Activated T-helper 2 cell treated with anti-CD3 and anti-CD28 coated beads, Interferon-gamma antibody, Interleukin-2, Interleukin-4, amounts not matched to agents 10 μg/mL and 5 μg/mL and 100 μg/mL, durations not matched to agents 14 hours and 24 hours and 36 hours (primary cell): ENCODE data around the gene SCAMP4. TPM values are rescaled to one million over a fixed set of nuclear protein-coding genes. Genes with fewer than 3 reads are reported as not detected.

Experiments used
- DNase-seq: peaks from one replicate; pipeline ENCODE4 v3.0.0; 2021; ENCODE audit warnings: low spot score
- H3K27ac Mint-ChIP-seq: one replicate; pipeline ENCODE4 v1.8.0; 2021; ENCODE audit warnings: mixed read lengths
- H3K27me3 Mint-ChIP-seq: one replicate; pipeline ENCODE4 v1.8.0; 2021; ENCODE audit warnings: low read depth, mixed read lengths
- H3K36me3 Mint-ChIP-seq: one replicate; pipeline ENCODE4 v1.8.0; 2021; ENCODE audit warnings: low read depth, mixed read lengths
- H3K4me1 Mint-ChIP-seq: one replicate; pipeline ENCODE4 v1.8.0; 2021; ENCODE audit warnings: low read depth, mixed read lengths
- H3K4me3 Mint-ChIP-seq: one replicate; pipeline ENCODE4 v1.8.0; 2021; ENCODE audit warnings: low read depth, mild to moderate bottlenecking, moderate library complexity, mixed read lengths
- H3K9me3 Mint-ChIP-seq: one replicate; pipeline ENCODE4 v1.8.0; 2021; ENCODE audit warnings: mixed read lengths
- intact Hi-C: fragments of 100-400 bp; cut with micrococcal nuclease; formaldehyde crosslinking; loops from one replicate; pipeline ENCODE4 v1.15.1; 2023
- total RNA-seq: library from RNA; stranded (reverse); gene quantifications from 2 replicates; pipeline ENCODE4 v1.2.3, GENCODE V29; 2022

Gene SCAMP4
- total RNA-seq, 1 donor from 2014 or later, result 37.9 TPM

DNA sequence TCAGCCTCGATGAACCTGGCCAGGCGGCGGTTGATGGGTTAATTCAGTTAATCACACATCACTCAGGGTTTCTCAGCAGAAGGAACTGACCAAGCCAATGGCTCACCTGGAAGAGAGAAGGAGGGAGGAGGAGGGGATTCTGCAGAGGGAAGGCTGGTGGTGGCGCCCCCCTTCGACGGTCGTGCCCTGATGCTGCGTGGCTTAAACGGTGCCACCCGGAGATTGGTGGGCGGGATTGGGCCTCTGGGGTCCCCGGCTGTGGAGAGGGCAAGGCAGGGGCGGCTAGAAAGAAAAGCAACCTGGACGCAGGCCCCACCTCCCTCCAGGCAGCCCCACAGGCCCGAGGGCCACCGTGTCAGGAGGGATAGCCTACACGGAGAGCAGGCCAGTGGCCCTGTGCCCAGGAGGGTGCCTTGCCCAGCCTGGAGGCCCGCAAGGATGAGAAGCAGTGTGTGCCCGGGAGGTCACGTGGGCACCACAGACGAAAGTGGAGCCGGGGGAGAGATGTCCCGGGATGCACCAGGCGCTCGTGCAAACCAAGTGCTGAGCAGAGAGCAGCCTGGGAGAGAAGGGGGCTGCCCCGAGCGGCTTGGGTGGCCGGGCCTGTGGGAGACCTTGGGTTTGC, 51.8 kb downstream of the SCAMP4 start:
- Mint-ChIP-seq H3K27ac (no peak overlapping the region), H3K36me3 (peaks cover 10% of the 10 kb centered on the region), H3K4me3 (no peak overlapping the region), H3K9me3 (no peaks in the 10 kb centered on the region), H3K27me3 (no peaks in the 10 kb centered on the region), H3K4me1 (no peaks in the 10 kb centered on the region)
- DNase-seq, result no peak
- intact Hi-C loops, result no loop called here

DNA sequence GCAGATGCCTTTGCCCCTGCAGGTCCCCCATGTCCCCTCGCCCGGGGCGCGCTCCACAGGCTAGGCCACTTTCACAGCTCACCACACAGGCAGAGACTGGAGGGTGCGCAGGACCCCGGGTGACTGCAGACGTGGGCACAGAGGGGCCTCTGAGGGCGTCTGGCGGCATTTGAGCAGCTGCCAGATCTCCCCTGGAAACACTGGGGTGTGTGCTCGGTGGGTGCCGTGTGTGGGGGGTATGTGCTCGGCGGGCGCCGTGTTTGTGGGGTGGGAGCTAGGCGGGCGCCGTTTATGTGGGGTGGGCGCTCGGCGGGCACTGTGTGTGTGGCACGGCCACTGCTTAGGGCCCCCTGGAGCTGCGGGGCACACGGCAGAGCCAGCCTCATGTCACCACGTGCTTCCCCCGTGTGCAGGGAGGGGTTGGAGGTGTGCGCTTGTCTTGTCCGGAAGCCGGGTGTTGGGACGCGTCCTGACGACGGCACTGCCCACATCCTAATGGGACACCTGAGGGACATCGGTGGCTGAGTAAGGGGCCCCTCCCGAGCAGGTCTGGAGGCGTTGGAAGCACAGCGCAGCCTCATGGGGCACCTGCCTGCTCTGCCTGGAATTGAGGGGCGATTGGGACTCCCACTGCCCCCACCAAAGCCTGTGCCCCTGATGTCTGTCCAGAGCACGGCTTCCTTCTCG, 52.5 kb downstream of the SCAMP4 start:
- H3K4me3 Mint-ChIP-seq, result no peak overlapping the region
- H3K36me3 Mint-ChIP-seq, result peaks cover 9% of the 10 kb centered on the region
- intact Hi-C loops, result no loop called here
- no peak for DNase-seq
- H3K27me3 Mint-ChIP-seq, result no peaks in the 10 kb centered on the region
- H3K4me1 Mint-ChIP-seq, result no peaks in the 10 kb centered on the region
- no peak overlapping the region for H3K27ac Mint-ChIP-seq
- H3K9me3 Mint-ChIP-seq, result no peaks in the 10 kb centered on the region

DNA sequence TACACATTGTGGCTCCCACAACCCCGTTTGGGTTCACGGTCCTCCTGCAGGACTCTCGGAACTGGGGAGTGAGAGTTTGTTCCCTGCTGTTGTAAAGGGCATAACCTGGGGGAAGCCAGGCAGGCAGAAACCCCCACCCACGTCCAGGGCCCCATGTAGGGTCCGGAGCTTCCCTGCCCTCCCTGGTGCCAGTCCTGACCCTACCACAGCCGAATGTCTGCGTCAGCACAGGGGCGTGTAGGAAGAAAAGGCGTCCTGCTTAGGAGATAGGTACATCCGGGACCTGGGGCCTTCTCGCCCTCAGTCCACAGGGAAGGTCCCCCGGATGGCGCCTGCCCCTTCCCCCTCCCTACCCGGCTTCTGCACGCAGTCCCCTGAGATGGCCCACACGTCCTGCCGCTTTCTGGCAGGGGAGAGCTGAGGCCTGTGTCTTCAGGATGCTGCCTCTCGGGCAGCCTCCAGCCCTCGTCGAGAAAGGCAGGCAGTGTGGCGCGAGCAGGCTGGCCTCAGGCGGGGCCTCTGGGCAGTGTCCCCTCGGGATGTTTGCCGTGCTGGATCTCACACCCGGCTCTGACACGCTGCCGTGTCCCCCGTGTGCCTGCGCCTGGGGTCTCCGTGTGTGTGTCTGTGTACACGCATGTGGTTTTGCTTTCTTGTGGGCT, 54.9 kb downstream of the SCAMP4 start:
- H3K36me3 Mint-ChIP-seq, result peaks cover 5% of the 10 kb centered on the region
- intact Hi-C loops, result no loop called here
- no peaks in the 10 kb centered on the region for H3K27me3 Mint-ChIP-seq
- DNase-seq, result no peak
- H3K27ac Mint-ChIP-seq, result no peak overlapping the region
- H3K9me3 Mint-ChIP-seq, result no peaks in the 10 kb centered on the region
- H3K4me3 Mint-ChIP-seq, result no peak overlapping the region
- no peaks in the 10 kb centered on the region for H3K4me1 Mint-ChIP-seq

DNA sequence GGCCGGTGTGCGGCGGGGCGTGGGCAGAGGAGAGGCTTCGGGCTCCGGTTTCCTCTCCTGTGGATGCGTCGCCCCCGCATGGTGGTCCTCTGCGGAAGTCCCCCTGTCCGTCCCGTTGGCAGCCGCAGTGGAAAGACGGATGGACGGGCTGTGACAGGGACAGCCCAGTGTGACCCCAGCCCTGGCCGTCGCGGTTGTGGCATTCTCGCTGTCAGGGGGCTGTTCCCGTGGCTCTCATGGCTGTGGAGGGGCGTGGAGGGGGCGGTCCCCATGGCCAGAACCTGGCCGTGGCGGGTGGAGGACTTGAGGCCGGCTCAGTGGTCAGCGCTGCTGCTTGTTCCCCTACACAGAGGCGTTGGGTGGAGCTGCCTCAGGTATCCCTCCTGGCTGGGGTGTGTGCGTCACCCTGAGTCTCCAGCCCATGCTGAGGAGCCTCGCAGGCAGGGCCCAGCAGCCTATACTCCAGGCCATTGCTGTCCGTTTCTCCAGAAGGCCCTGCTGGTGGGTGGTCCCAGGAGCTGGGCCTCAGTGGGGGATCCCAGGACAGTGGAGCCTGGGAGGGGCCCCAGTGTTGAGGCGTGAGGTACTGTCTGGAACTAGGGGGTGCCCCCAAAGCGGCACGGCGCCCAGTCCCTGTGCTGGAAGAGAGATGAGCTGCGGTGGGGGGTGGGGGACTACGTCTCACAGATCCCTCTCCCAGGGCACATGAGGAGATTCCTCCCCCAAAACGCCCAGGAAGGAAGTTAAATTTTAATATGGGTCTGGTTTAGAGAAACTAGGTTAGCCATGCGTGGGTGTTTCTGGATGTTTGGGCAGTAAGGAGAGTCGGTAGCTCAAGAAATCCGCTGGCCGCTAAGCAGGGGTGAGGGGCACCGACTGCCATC, 56.0 kb downstream of the SCAMP4 start:
- Mint-ChIP-seq H3K27me3 (no peaks in the 10 kb centered on the region), H3K27ac (no peak overlapping the region), H3K4me3 (no peak overlapping the region), H3K9me3 (no peaks in the 10 kb centered on the region), H3K4me1 (peaks cover 4% of the 10 kb centered on the region), H3K36me3 (peaks cover 9% of the 10 kb centered on the region)
- DNase-seq, result no peak
- intact Hi-C loops, result no loop called here

GRCh38 chr19:1962674-1963073, 57.5 kb downstream of the SCAMP4 start:
- Mint-ChIP-seq H3K27ac (no peak overlapping the region), H3K9me3 (no peaks in the 10 kb centered on the region), H3K4me1 (peaks cover 8% of the 10 kb centered on the region), H3K27me3 (no peaks in the 10 kb centered on the region), H3K4me3 (no peak overlapping the region), H3K36me3 (peaks cover 9% of the 10 kb centered on the region)
- intact Hi-C loops, result no loop called here
- no peak for DNase-seq

GRCh38 chr19:1967087-1967608, 61.9 kb downstream of the SCAMP4 start:
- no peak for DNase-seq
- Mint-ChIP-seq H3K36me3 (peaks cover 12% of the 10 kb centered on the region), H3K4me1 (peaks cover 8% of the 10 kb centered on the region), H3K27ac (no peak overlapping the region), H3K4me3 (no peak overlapping the region), H3K27me3 (no peaks in the 10 kb centered on the region), H3K9me3 (no peaks in the 10 kb centered on the region)
- intact Hi-C loops, result no loop called here

GRCh38 chr19:1968279-1969175, 63.3 kb downstream of the SCAMP4 start:
- H3K27ac Mint-ChIP-seq, result no peak overlapping the region
- intact Hi-C loops, result no loop called here
- H3K9me3 Mint-ChIP-seq, result no peaks in the 10 kb centered on the region
- H3K4me3 Mint-ChIP-seq, result no peak overlapping the region
- H3K27me3 Mint-ChIP-seq, result no peaks in the 10 kb centered on the region
- H3K4me1 Mint-ChIP-seq, result peaks cover 8% of the 10 kb centered on the region
- DNase-seq, result no peak
- H3K36me3 Mint-ChIP-seq, result peaks cover 9% of the 10 kb centered on the region

GRCh38 chr19:1969176-1970002, 64.2 kb downstream of the SCAMP4 start:
- intact Hi-C loops, result no loop called here
- Mint-ChIP-seq H3K4me3 (no peak overlapping the region), H3K27me3 (no peaks in the 10 kb centered on the region), H3K9me3 (no peaks in the 10 kb centered on the region), H3K36me3 (peaks cover 13% of the 10 kb centered on the region), H3K4me1 (peaks cover 8% of the 10 kb centered on the region), H3K27ac (no peak overlapping the region)
- DNase-seq, result no peak

- peaks cover 15% of the 10 kb centered on the region for H3K36me3 Mint-ChIP-seq
- H3K4me1 Mint-ChIP-seq, result peaks cover 8% of the 10 kb centered on the region
- no peak overlapping the region for H3K4me3 Mint-ChIP-seq
- H3K9me3 Mint-ChIP-seq, result no peaks in the 10 kb centered on the region
- no peak for DNase-seq
- H3K27ac Mint-ChIP-seq, result no peak overlapping the region
- H3K27me3 Mint-ChIP-seq, result no peaks in the 10 kb centered on the region
- intact Hi-C loops, result no loop called here
Observed at GRCh38 chr19:1970003-1970805, 65.0 kb downstream of the SCAMP4 start.

DNA sequence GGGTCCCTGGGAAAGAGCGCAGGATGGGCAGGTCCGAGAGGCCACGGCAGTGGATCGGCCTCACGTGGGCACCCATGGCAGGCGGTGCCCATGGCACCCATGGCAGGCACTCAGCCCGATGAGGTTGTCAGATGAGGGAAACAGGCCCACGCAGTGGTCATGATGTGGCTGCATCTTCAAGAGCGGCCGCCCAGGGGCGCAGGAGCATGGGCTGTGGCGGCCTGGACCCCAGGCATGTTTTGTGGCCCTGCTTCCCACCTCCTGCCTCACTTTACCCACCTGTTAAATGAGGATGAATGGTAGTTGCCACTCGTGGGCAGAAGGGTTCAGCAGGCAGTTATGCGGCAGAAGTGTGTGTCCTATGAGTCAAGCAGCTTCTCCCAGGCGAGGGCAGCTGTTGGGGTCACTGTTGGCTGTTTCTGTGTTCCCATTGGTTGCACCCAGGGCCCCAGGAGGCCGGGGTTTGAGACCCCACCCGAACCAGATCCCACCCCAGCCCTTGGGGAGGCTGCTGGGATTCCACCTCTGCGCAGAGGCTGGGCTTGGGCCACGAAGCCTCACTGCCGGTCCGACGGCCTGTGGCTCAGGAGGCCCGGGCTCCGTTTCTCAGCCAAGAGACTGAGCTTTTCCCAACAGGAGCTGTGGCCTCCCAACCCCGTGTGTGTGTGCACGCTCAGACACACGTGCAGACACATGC, 65.8 kb downstream of the SCAMP4 start:
- Mint-ChIP-seq H3K36me3 (peaks cover 15% of the 10 kb centered on the region), H3K4me1 (peaks cover 6% of the 10 kb centered on the region), H3K4me3 (no peak overlapping the region), H3K9me3 (no peaks in the 10 kb centered on the region), H3K27ac (no peak overlapping the region), H3K27me3 (no peaks in the 10 kb centered on the region)
- DNase-seq, result no peak
- intact Hi-C loops, result no loop called here
